ENCODE data around the gene TMEM121. TPM values are rescaled to one million over a fixed set of nuclear protein-coding genes. Genes with fewer than 3 reads are reported as not detected.
"Not testable (repeated sequence)": the region's sequence is repeated elsewhere in the genome, so short reads cannot be mapped to it uniquely, and the experiment has no call there.

TMEM121 gene
- total and polyA plus RNA-seq, 2 of the 8 experiments (the other 6 are each of a cell fraction or from before 2014, with no cell fraction given) = 1.9 TPM; not detected in 1

GRCh38 chr14:105559384-105560047, 33.1 kb downstream of the TMEM121 start:
- H3K4ac ChIP-seq (replicated peaks; ENCODE audit: insufficient read length, low read depth, low read length) = not testable (repeated sequence)

More at GRCh38 chr14:105559384-105560047, 33.1 kb downstream of the TMEM121 start:
- H4K91ac ChIP-seq (replicated peaks; ENCODE audit: insufficient read length, low read length); H3K14ac ChIP-seq (ENCODE audit: insufficient read length); H2BK15ac ChIP-seq (ENCODE audit: low read length); H3K27ac ChIP-seq (ENCODE audit: low read depth, low read length); H3K79me1 ChIP-seq (ENCODE audit: low read depth, low read length); H2BK5ac ChIP-seq (ENCODE audit: low read depth, low read length); DNase-seq (ENCODE audit: low read depth in 1 of 2, low spot score in 2 of 2); H3K56ac ChIP-seq (replicated peaks; ENCODE audit: insufficient read length, low read depth, low read length); H4K5ac ChIP-seq (ENCODE audit: insufficient read length, low read depth, low read length); H2BK12ac ChIP-seq (ENCODE audit: low read depth, low read length); H3K4me2 ChIP-seq (ENCODE audit: insufficient read depth in 1 of 2, low read depth in 2 of 2, low read length in 2 of 2); H2BK120ac ChIP-seq (replicated peaks; ENCODE audit: low read depth, low read length); H3K79me2 ChIP-seq (ENCODE audit: control insufficient read depth in 1 of 2, insufficient read depth in 2 of 2, low read length in 2 of 2); H4K8ac ChIP-seq (ENCODE audit: extremely low read depth, insufficient read depth, low read length); H3K9ac ChIP-seq (replicated peaks in 1 of 4; ENCODE audit: extremely low read depth in 1 of 4, low read depth in 3 of 4, low read length in 3 of 4); FAIRE-seq; H3K4me1 ChIP-seq (replicated peaks in 1 of 4; ENCODE audit: control insufficient read depth in 3 of 4, insufficient read depth in 4 of 4, low read length in 3 of 4); CTCF ChIA-PET (ENCODE audit: partially characterized antibody); POLR2A ChIA-PET (ENCODE audit: partially characterized antibody); H3K4me3 ChIP-seq (ENCODE audit: extremely low read depth in 1 of 4, insufficient read depth in 2 of 4, low read depth in 3 of 4, low read length in 4 of 4); H3K18ac ChIP-seq (ENCODE audit: extremely low read depth, low read length); H2AK5ac ChIP-seq (ENCODE audit: low read depth, low read length); H2BK20ac ChIP-seq (ENCODE audit: low read length); H3K27me3 ChIP-seq (replicated peaks in 1 of 4; ENCODE audit: control insufficient read depth in 3 of 4, extremely low read depth in 1 of 4, insufficient read depth in 3 of 4, low read length in 3 of 4); H2AFZ ChIP-seq (ENCODE audit: low read length); H4K20me1 ChIP-seq (replicated peaks in 1 of 2; ENCODE audit: control insufficient read depth in 1 of 2, insufficient read depth in 2 of 2, low read length in 2 of 2); H3K36me3 ChIP-seq (ENCODE audit: control insufficient read depth in 2 of 4, insufficient read depth in 4 of 4, low read length in 3 of 4); H3K23ac ChIP-seq (ENCODE audit: insufficient read length): not testable (repeated sequence)
- WGBS, 2 experiments (ENCODE audit: extremely low coverage in 1 of 2, insufficient coverage in 1 of 2, insufficient read length in 1 of 2, insufficient replicate concordance in 2 of 2, low coverage in 1 of 2, low lambda C conversion rate in 2 of 2, missing lambda C conversion rate in 1 of 2) = 60% methylated on average over 1 of the region's 49 CpGs; no CpG with 5 or more reads in 1 of the 2 experiments
- peaks cover 15 to 49% of the 10 kb centered on the region in 2 experiments; a peak in 3 of 4 replicates for H3K9me3 ChIP-seq (ENCODE audit: insufficient read depth in 2 of 2, low read depth in 1 of 2, low read length in 1 of 2)
- peaks cover 19% of the 10 kb centered on the region; the same call in 1 of the 2 replicates for H3K23me2 ChIP-seq (ENCODE audit: low read depth, low read length)

Data from H1 (cell line).